Right ventricle myocardium superior (tissue), 1 donor: Measurements from ENCODE around the gene DSP. TPM values are rescaled to one million over a fixed set of nuclear protein-coding genes. Genes with fewer than 3 reads are reported as not detected.
A peak's percentile ranks its signal among the peaks of the same experiment; 100 is the strongest.

Experiments used
- ATAC-seq: fragments of 200-7000 bp; cut with Tn5 transposase; one replicate; pipeline ENCODE4 v1.9.1; 2020; ENCODE audit warnings: mild to moderate bottlenecking; ENCODE audit not compliant: poor library complexity
- DNase-seq: peaks from one replicate; pipeline ENCODE4 v3.0.0-alpha.2; 2020
- intact Hi-C: fragments of 100-400 bp; cut with DNase I; formaldehyde crosslinking; loops from one replicate; pipeline ENCODE4 v1.11.2; 2022
- total RNA-seq: library from RNA; stranded (reverse); fragmentation: NEBNext Ultra II Directional; extraction: Animal tissue kit (Norgen Biotek cat#: 25700); gene quantifications from one replicate; pipeline ENCODE4 v1.2.1, GENCODE V29; 2021
- donor health status: DM: no; HTN: yes; CAD: no; lungs with severe emphysema.

Gene DSP
- total RNA-seq, 1 donor from 2014 or later = 350 TPM

- DNase-seq = no peak
- intact Hi-C loops = no loop called here
- no peak for ATAC-seq
Observed at GRCh38 chr6:7585287-7585930, 43.9 kb downstream of the DSP start.

GRCh38 chr6:7587631-7588100 is 46.2 kb downstream of the DSP start:
- DNase-seq (no peak), ATAC-seq (no peak)
- intact Hi-C loops = no loop called here

- no peak for ATAC-seq
- intact Hi-C loops = no loop called here
- no peak for DNase-seq
Observed at GRCh38 chr6:7588506-7588905, 47.0 kb downstream of the DSP start.

GRCh38 chr6:7589221-7589620 is 47.8 kb downstream of the DSP start:
- intact Hi-C loops = no loop called here
- DNase-seq (no peak), ATAC-seq (no peak)

- ATAC-seq = peak; percentile 99
- DNase-seq = peak; percentile 98
- intact Hi-C loops = no loop called here
Observed at GRCh38 chr6:7589949-7590917, 48.8 kb downstream of the DSP start, which contains the start of gene SNRNP48. SNRNP48 (plus strand) TSS chr6:7590198; CDS start chr6:7590258, 60 bp downstream.

GRCh38 chr6:7590918-7591302 is 49.4 kb downstream of the DSP start:
- intact Hi-C loops = no loop called here
- DNase-seq (no peak), ATAC-seq (peak; percentile 33)

- DNase-seq (no peak), ATAC-seq (no peak)
- intact Hi-C loops = no loop called here
Observed at GRCh38 chr6:7591770-7592169, 50.3 kb downstream of the DSP start.

GRCh38 chr6:7593229-7593628 is 51.8 kb downstream of the DSP start:
- ATAC-seq (no peak), DNase-seq (no peak)
- intact Hi-C loops = no loop called here

- intact Hi-C loops = no loop called here
- no peak for DNase-seq
- peak; percentile 25 for ATAC-seq
Observed at GRCh38 chr6:7594579-7595125, 53.2 kb downstream of the DSP start.

GRCh38 chr6:7604003-7604402 is 62.5 kb downstream of the DSP start:
- DNase-seq (peak; percentile 60), ATAC-seq (peak; percentile 98)
- intact Hi-C loops = no loop called here

GRCh38 chr6:7604506-7604905 is 63.0 kb downstream of the DSP start:
- ATAC-seq = no peak
- DNase-seq = no peak
- intact Hi-C loops = no loop called here

GRCh38 chr6:7615611-7616383 is 74.3 kb downstream of the DSP start:
- intact Hi-C loops = loop anchor here (10.0 kb wide), 2 partner anchors 301 to 331 kb away; partner anchors contain the start of gene SSR1
- peak; percentile 71 for ATAC-seq

GRCh38 chr6:7617801-7618764 is 76.6 kb downstream of the DSP start:
- ATAC-seq = peak; percentile 56
- intact Hi-C loops = loop anchor here (10.0 kb wide), 2 partner anchors 303 to 333 kb away; partner anchors contain the start of gene SSR1
- DNase-seq = peak; percentile 50

More at GRCh38 chr6:7615611-7616383, 74.3 kb downstream of the DSP start:
- no peak for DNase-seq

GRCh38 chr6:7621761-7622160 is 80.3 kb downstream of the DSP start:
- intact Hi-C loops = no loop called here
- DNase-seq (no peak), ATAC-seq (no peak)

- ATAC-seq (no peak), DNase-seq (no peak)
- intact Hi-C loops = no loop called here
Observed at GRCh38 chr6:7624796-7625710, 83.6 kb downstream of the DSP start.

GRCh38 chr6:7628479-7628878 is 87.0 kb downstream of the DSP start:
- ATAC-seq (no peak), DNase-seq (no peak)
- intact Hi-C loops = no loop called here
